Esophagus muscularis mucosa (tissue), 2 donors: ENCODE data around the gene CTNNA3.

Experiments
- POLR2A ChIP-seq: fragments of 450-650 bp; IDR thresholded peaks from one replicate; pipeline ENCODE4 v1.6.1; 2017; ENCODE audit warnings: antibody characterized with exemption, moderate library complexity, mild to moderate bottlenecking, low read depth
- POLR2AphosphoS5 ChIP-seq, 2 donors: sonication (generic); formaldehyde crosslinking; IDR thresholded peaks; one replicate each; pipeline ENCODE4 v1.6.1; 2017; ENCODE audit warnings: antibody characterized with exemption in 2 of 2

GRCh38 chr10:66414943-66415342 lies 1281.1 kb downstream of the CTNNA3 start:
- TF ChIP-seq POLR2A: no peak
- TF ChIP-seq POLR2AphosphoS5 (IDR thresholded peaks at IDR 0.05): no peak
